MM.1S (cell line): ENCODE data around the gene PIGB.

ENCODE experiments used
- DNase-seq: peaks from one replicate; pipeline ENCODE4 v3.0.0-alpha.2; 2015
- H2AFZ ChIP-seq: fragments of 300-600 bp; sonication (generic); 2 replicates; pipeline ENCODE4 v1.6.0; 2016; ENCODE audit warnings: antibody characterized with exemption, low read length
- H3F3A ChIP-seq: fragments of 300-600 bp; sonication (generic); 2 replicates; pipeline ENCODE4 v1.6.1; 2016; ENCODE audit warnings: mild to moderate bottlenecking, antibody characterized with exemption, low read length, moderate library complexity, mixed read lengths; ENCODE audit not compliant: insufficient read depth
- H3K27ac ChIP-seq: fragments of 300-600 bp; sonication (generic); 2 replicates; pipeline ENCODE4 v1.5.1; 2016; ENCODE audit warnings: mild to moderate bottlenecking, low read length
- H3K27me3 ChIP-seq: fragments of 300-600 bp; sonication (generic); replicated peaks from 2 replicates; pipeline ENCODE4 v1.6.0; 2016; ENCODE audit warnings: low read length; ENCODE audit not compliant: insufficient read depth
- H3K36me3 ChIP-seq: fragments of 300-600 bp; sonication (generic); replicated peaks from 2 replicates; pipeline ENCODE4 v1.6.1; 2016; ENCODE audit warnings: mild to moderate bottlenecking, low read length, mixed read lengths; ENCODE audit not compliant: insufficient read depth
- H3K4me1 ChIP-seq: fragments of 300-600 bp; sonication (generic); 2 replicates; pipeline ENCODE4 v1.6.1; 2016; ENCODE audit warnings: low read length, mixed read lengths
- H3K4me2 ChIP-seq: fragments of 300-600 bp; sonication (generic); 2 replicates; pipeline ENCODE4 v1.6.0; 2016; ENCODE audit warnings: low read depth, low read length
- H3K4me3 ChIP-seq: fragments of 300-600 bp; sonication (generic); 2 replicates; pipeline ENCODE4 v1.5.1; 2016; ENCODE audit warnings: low read length, mixed read lengths
- H3K79me2 ChIP-seq: fragments of 300-600 bp; sonication (generic); 2 replicates; pipeline ENCODE4 v1.6.1; 2016; ENCODE audit warnings: mixed run types, low read length, mixed read lengths
- H3K9ac ChIP-seq: fragments of 300-600 bp; sonication (generic); 2 replicates; pipeline ENCODE4 v1.6.1; 2016; ENCODE audit warnings: low read length, mixed read lengths
- H3K9me2 ChIP-seq: fragments of 300-600 bp; sonication (generic); replicated peaks from 2 replicates; pipeline ENCODE4 v1.6.1; 2016; ENCODE audit warnings: mild to moderate bottlenecking, low read length, mixed read lengths; ENCODE audit not compliant: insufficient read depth
- H3K9me3 ChIP-seq: fragments of 300-600 bp; sonication (generic); replicated peaks from 2 replicates; pipeline ENCODE4 v1.6.1; 2016; ENCODE audit warnings: mild to moderate bottlenecking, low read length, mixed read lengths; ENCODE audit not compliant: insufficient read depth
- H4K20me1 ChIP-seq: fragments of 300-600 bp; sonication (generic); 2 replicates; pipeline ENCODE4 v1.6.1; 2016; ENCODE audit warnings: mild to moderate bottlenecking, low read length, moderate library complexity, mixed read lengths; ENCODE audit not compliant: insufficient read depth
- CTCF ChIP-seq: fragments of 300-600 bp; sonication (generic); IDR thresholded peaks from 2 replicates; pipeline ENCODE4 v1.5.1; 2016; ENCODE audit warnings: antibody characterized with exemption, low read length, mixed read lengths
- EZH2 ChIP-seq: fragments of 300-600 bp; sonication (generic); optimal IDR thresholded peaks from 2 replicates; pipeline ENCODE3; 2017; ENCODE audit warnings: low read depth, mild to moderate bottlenecking, antibody characterized with exemption, low read length, mixed read lengths
- EZH2phosphoT487 ChIP-seq: fragments of 300-600 bp; sonication (generic); IDR thresholded peaks from 2 replicates; pipeline ENCODE4 v1.6.1; 2018; ENCODE audit warnings: antibody characterized with exemption, low read length

The PIGB gene

DNA sequence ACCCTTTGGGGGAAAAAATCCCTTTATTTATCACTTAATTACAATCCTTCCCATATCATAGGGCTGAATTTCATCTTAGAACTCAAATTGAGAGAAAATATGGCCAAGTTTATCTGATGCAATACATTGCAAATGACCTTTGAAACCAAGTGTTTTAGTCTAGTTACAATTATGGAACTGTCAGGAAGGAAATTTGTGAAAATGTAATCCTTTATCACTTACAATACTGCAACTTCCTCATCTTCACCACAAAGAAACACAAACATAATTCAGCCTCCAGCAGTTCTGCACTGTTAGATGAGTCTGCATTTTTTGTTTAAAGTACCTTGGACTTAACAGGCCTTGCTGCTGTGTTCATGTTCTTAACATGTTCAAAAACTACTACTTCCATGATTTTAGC, 84.5 kb downstream of the PIGB start:
- H3K79me2 ChIP-seq, result peaks cover 82% of the 10 kb centered on the region
- peak overlapping the region; percentile 39 for H3K4me3 ChIP-seq
- peak overlapping the region; percentile 92 for H3K27ac ChIP-seq
- peak; percentile 85 for DNase-seq
- TF ChIP-seq EZH2phosphoT487 (no peak), CTCF (no peak), EZH2 (no peak)
- H3K9me3 ChIP-seq, result no peaks in the 10 kb centered on the region
- H4K20me1 ChIP-seq, result no peaks in the 10 kb centered on the region
- H3K4me2 ChIP-seq, result peak overlapping the region; percentile 74
- H3K27me3 ChIP-seq, result no peaks in the 10 kb centered on the region
- H3K4me1 ChIP-seq, result peaks cover 36% of the 10 kb centered on the region
- H3K9me2 ChIP-seq, result no peaks in the 10 kb centered on the region
- peaks cover 43% of the 10 kb centered on the region for H3F3A ChIP-seq
- H3K36me3 ChIP-seq, result no peaks in the 10 kb centered on the region
- H3K9ac ChIP-seq, result peak overlapping the region; percentile 58
- no peak overlapping the region for H2AFZ ChIP-seq
